GM13977 (cell line): ENCODE measurements around the gene CEP95.

Experiments
- DNase-seq: peaks from one replicate; pipeline ENCODE4 v3.0.0; 2012; ENCODE audit warnings: low spot score
- CTCF ChIP-seq: IDR thresholded peaks from 2 replicates; pipeline ENCODE4 v1.5.1; 2012; ENCODE audit warnings: mild to moderate bottlenecking, control low read depth; ENCODE audit not compliant: insufficient read depth; ENCODE audit errors: extremely low read depth, missing control alignments
- in situ Hi-C: fragments of 300-500 bp; cut with MboI; formaldehyde crosslinking; loops from one replicate; pipeline ENCODE4 v1.12.0; 2022; ENCODE audit warnings: low sequenced_read_pairs, low pct_unique_long_range_greater_than_20kb, mixed read lengths, inconsistent platforms; ENCODE audit not compliant: unreplicated experiment

Gene CEP95

DNA sequence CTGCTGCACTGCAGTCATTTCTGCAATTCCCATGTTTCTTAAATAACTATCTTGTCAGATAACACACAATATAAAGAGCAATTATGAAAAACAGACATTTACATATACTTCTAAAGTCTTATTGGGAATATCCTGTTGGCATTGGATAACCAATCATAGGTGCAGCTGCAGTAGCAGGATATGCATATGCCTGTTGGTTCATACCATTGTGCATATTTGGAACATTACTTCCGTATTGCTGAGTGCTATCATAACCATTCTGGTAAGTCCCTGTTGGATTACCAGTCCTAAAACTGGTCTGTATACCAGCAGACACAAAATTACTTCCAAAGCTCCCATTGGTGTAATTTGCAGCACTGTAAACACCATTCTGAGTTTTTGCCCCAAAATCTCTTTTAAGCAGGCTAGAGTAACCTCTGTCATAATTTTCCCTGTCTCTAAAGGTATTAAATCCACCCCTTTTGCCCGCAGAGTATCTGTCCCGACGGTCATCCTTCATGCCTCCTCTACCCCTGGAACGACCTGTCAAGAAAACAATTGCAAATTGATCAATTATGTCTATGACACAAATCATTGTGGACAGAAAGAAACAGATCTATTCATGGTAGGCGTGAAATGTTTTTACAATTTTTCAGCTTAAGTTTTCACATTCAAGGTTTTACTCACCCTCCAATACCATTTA is 6.8 kb upstream of the CEP95 start:
- in situ Hi-C loops = no loop called here
- no peak for TF ChIP-seq CTCF
- no peak for DNase-seq

GRCh38 chr17:64500487-64500859 is 6.3 kb upstream of the CEP95 start:
- in situ Hi-C loops = no loop called here

GRCh38 chr17:64500862-64501765 is 5.7 kb upstream of the CEP95 start:
- in situ Hi-C loops = no loop called here
- DNase-seq = no peak
- no peak for TF ChIP-seq CTCF

More at GRCh38 chr17:64500487-64500859, 6.3 kb upstream of the CEP95 start:
- no peak for DNase-seq
- no peak for TF ChIP-seq CTCF

GRCh38 chr17:64502021-64502420 is 4.8 kb upstream of the CEP95 start:
- no peak for DNase-seq
- in situ Hi-C loops = no loop called here
- TF ChIP-seq CTCF = no peak

DNA sequence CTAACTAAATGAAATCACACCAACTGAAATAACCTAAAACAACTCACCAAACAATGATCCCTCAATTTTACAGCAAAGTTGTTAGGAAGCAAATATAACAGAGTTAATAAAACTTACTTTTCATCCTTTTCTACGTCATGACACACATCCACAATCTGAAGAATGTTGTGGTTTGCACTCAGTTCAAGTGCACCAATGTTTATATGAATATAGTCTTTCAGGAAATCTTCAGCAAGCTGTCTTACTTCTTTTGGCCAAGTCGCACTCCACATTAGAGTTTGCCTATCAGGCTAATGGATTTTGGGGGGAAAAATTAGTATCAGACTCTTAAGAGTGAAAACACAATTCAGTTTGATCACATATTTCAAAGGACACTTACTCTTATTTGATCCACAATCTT is 4.0 kb upstream of the CEP95 start:
- DNase-seq = no peak
- no peak for TF ChIP-seq CTCF
- in situ Hi-C loops = no loop called here

DNA sequence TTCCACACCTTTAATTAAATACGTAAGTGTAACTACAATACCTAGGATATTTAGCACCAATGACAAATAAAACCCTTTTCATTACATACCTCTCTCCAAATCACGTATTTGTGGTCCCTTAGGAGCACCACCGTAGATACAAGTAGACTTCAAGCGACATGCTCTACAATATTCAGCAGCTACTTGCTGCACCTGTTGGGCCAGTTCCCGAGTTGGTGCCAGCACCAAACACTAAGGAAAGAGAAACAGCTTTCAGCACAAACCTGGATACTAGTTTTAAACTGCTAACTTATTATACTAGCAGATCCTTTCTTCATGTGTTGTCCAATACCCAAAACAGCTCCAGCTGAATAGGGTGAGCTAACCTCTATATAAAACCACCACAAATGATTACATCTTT is 3.4 kb upstream of the CEP95 start:
- DNase-seq = no peak
- no peak for TF ChIP-seq CTCF
- in situ Hi-C loops = no loop called here
